ENCODE measurements around the gene SLC17A3. TPM values are rescaled to one million over a fixed set of nuclear protein-coding genes. Genes with fewer than 3 reads are reported as not detected.

The SLC17A3 gene
- not detected in 2 replicates for total RNA-seq (2013; cell fraction: nucleolus; rRNA removed)
- total RNA-seq (2014; rRNA removed) (not detected in 2 replicates), total RNA-seq (2014; rRNA removed; fragmentation: Illumina TruSeq; extraction: Trizol) (not detected in 2 replicates), total RNA-seq (2021) (not detected in 2 replicates), polyA plus RNA-seq (2011; rRNA removed) (not detected in 2 replicates), polyA plus RNA-seq (2014; fragmentation: Illumina TruSeq; extraction: Trizol) (not detected in 2 replicates), polyA plus RNA-seq (2014; fragmentation: Nextera tagmentation; extraction: Ambion mirVana) (not detected), polyA plus RNA-seq (2014; rRNA removed) (not detected in 2 replicates), polyA plus RNA-seq (2016; fragmentation: Nextera tagmentation; extraction: Ambion mirVana) (not detected), polyA minus RNA-seq (2011; rRNA and poly(A)+ RNA removed) (not detected in 2 replicates), Bru-seq, nascent RNA (not detected), BruChase-seq, experiment 1, labeled RNA remaining after a 6-hour chase (percentile 3 among the genes with signal in this experiment), BruChase-seq, experiment 2, labeled RNA remaining after a 2-hour chase (not detected)
- polyA plus RNA-seq (2011; ENCODE audit: low read depth) = not detected
- polyA plus RNA-seq (2011; cell fraction: cytosol; rRNA removed) = not detected in 2 replicates
- not detected in 2 replicates for polyA plus RNA-seq (2011; cell fraction: nucleus; rRNA removed)
- polyA plus RNA-seq (2012) = not detected in 2 replicates
- polyA minus RNA-seq (2011; cell fraction: cytosol; rRNA and poly(A)+ RNA removed) = not detected in 2 replicates
- polyA minus RNA-seq (2011; cell fraction: nucleus; rRNA and poly(A)+ RNA removed) = not detected in 2 replicates
- long read RNA-seq, experiment 1 = 0 reads
- long read RNA-seq, experiment 2 = 0 reads

- in situ Hi-C loops (cut with MboI) = no loop called here
- Histone ChIP-seq H3K4me1 (ENCODE audit: control insufficient read depth, insufficient read depth, low read length) (no peaks in the 10 kb centered on the region), H3K4me2 (ENCODE audit: control insufficient read depth, insufficient read depth) (no peak within 1 kb of the TSS), H3K27me3 (replicated peaks in 1 of 2; ENCODE audit: control insufficient read depth in 2 of 2, insufficient read depth in 2 of 2, low read length in 1 of 2) (no peaks in the 10 kb centered on the region), H3K27ac (ENCODE audit: control insufficient read depth, insufficient read depth) (no peak within 1 kb of the TSS), H2AFZ (ENCODE audit: control insufficient read depth, low read depth, low read length) (no peak within 1 kb of the TSS), H3K79me2 (ENCODE audit: control insufficient read depth, insufficient read depth, low read length) (no peaks in the 10 kb centered on the region), H3K9me3 (replicated peaks; ENCODE audit: control insufficient read depth, insufficient read depth, low read length) (no peaks in the 10 kb centered on the region), H3K4me3 (no peak within 1 kb of the TSS), H4K20me1 (ENCODE audit: control insufficient read depth, insufficient read depth) (no peaks in the 10 kb centered on the region), H3K36me3 (ENCODE audit: control insufficient read depth in 2 of 2, insufficient read depth in 2 of 2, low read length in 1 of 2) (no peaks in the 10 kb centered on the region), H3K9ac (ENCODE audit: control insufficient read depth, insufficient read depth, low read length) (no peak within 1 kb of the TSS)
- FAIRE-seq (no peak), ATAC-seq (no peak), DNase-seq (ENCODE audit: low read depth, low spot score) (no peak)
- 82% methylated on average over 3 of the region's 3 CpGs for WGBS (ENCODE audit: insufficient coverage, insufficient replicate concordance, low lambda C conversion rate, missing lambda C conversion rate)
- no TSS peak for BruUV-seq (replicated peaks)
- ChIA-PET SMC1A (ENCODE audit: uncharacterized antibody, unreplicated experiment) (interaction anchor here (0.5 to 1.2 kb wide), 2 partner anchors 10 to 51 kb away, joined by 3 read pairs; no protein-coding TSS in a partner anchor), POLR2A (no interaction called here), CTCF (no interaction called here), RAD21 (ENCODE audit: unreplicated experiment) (no interaction called here)
- intact Hi-C loops (cut with micrococcal nuclease; ENCODE audit: unreplicated experiment) = no loop called here
- no peak for TF ChIP-seq PAX5 (IDR thresholded peaks at IDR 0.05; ENCODE audit: borderline replicate concordance, low read depth, low read length)
- TF ChIP-seq ZBTB40 (IDR thresholded peaks at IDR 0.05; ENCODE audit: borderline replicate concordance) = no peak
- TF ChIP-seq ZZZ3 (IDR thresholded peaks at IDR 0.05; ENCODE audit: control insufficient read depth, insufficient read length, low read depth) = no peak
- TF ChIP-seq RFX5 (IDR thresholded peaks at IDR 0.05; ENCODE audit: low read depth, low read length) = no peak
- no peak for TF ChIP-seq ZNF24 (IDR thresholded peaks at IDR 0.05)
- no peak for TF ChIP-seq SMAD5 (IDR thresholded peaks at IDR 0.05; ENCODE audit: low read depth)
These were observed at the start of gene SLC17A3 for GRCh38 chr6:25874118-25874517. TSS of gene SLC17A3 (minus strand) at chr6:25874243. CDS start at chr6:25868387, 5,856 bp downstream.
